Measurements from ENCODE around the gene SLC44A1.

The SLC44A1 gene

DNA sequence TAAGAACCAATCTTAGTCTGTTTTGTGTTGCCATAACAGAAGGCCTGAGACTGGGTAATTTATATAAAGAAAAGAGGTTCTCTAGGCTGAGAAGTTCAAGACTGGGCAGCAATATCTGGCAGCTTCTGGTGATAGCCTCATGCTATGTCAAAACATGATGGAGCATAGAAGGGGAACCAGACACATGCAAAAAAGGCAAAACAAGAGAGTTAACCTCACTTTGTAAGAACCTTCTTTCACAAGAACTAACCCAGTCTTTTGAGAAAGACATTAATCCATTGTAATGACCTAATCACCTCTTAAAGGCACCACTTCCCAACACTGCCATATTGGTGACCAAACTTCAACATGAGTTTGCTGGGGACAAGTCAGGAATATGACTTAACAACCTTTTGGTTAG is 240.7 kb downstream of the SLC44A1 start:
- TF ChIP-seq, protein P1, sequence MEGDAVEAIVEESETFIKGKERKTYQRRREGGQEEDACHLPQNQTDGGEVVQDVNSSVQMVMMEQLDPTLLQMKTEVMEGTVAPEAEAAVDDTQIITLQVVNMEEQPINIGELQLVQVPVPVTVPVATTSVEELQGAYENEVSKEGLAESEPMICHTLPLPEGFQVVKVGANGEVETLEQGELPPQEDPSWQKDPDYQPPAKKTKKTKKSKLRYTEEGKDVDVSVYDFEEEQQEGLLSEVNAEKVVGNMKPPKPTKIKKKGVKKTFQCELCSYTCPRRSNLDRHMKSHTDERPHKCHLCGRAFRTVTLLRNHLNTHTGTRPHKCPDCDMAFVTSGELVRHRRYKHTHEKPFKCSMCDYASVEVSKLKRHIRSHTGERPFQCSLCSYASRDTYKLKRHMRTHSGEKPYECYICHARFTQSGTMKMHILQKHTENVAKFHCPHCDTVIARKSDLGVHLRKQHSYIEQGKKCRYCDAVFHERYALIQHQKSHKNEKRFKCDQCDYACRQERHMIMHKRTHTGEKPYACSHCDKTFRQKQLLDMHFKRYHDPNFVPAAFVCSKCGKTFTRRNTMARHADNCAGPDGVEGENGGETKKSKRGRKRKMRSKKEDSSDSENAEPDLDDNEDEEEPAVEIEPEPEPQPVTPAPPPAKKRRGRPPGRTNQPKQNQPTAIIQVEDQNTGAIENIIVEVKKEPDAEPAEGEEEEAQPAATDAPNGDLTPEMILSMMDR (IDR thresholded peaks at IDR 0.05): no peak

Data from LNCAP (cell line).